ENCODE measurements around the gene TRAF4. TPM values are rescaled to one million over a fixed set of nuclear protein-coding genes. Genes with fewer than 3 reads are reported as not detected.

Gene TRAF4
- total RNA-seq, 1 experiment from 2014 or later, result 227 TPM

GRCh38 chr17:28796062-28796461 lies 52.3 kb downstream of the TRAF4 start:
- H3K4me1 Mint-ChIP-seq, result peaks cover 0 to 3% of the 10 kb centered on the region in 2 experiments; a peak in 1 of 4 replicates
- H2AFZ ChIP-seq (ENCODE audit: low read length), result no peak overlapping the region
- no peaks in the 10 kb centered on the region for H3K4me1 ChIP-seq (ENCODE audit: insufficient read depth, low read length)
- H3K27me3 Mint-ChIP-seq (ENCODE audit: low read depth), result no peaks in the 10 kb centered on the region
- no peak overlapping the region for H3K27ac ChIP-seq (ENCODE audit: insufficient read length, low read depth, low read length)
- TF ChIP-seq CTCF (conservative IDR thresholded peaks at IDR 0.05), result no peak
- no peak overlapping the region for H4K91ac ChIP-seq (ENCODE audit: insufficient read length, low read depth, low read length)
- no peak overlapping the region for H3K27ac Mint-ChIP-seq
- peaks cover 12 to 28% (median 19%) of the 10 kb centered on the region in 3 experiments; a peak in 5 of 7 replicates for H3K36me3 Mint-ChIP-seq (ENCODE audit: insufficient read depth in 1 of 3, low read depth in 3 of 3)
- WGBS (ENCODE audit: extremely low coverage, insufficient read length, low lambda C conversion rate), result no CpG with 5 or more reads among the region's 2 CpGs
- no peak overlapping the region for H2BK120ac ChIP-seq (ENCODE audit: low read depth, low read length, poor library complexity, severe bottlenecking)
- H3K9ac ChIP-seq (ENCODE audit: extremely low read depth, insufficient read length, low read length), result no peak overlapping the region
- H3K56ac ChIP-seq (ENCODE audit: insufficient read length, low read depth, low read length), result no peak overlapping the region
- H3T11ph ChIP-seq (ENCODE audit: low read length), result no peak overlapping the region
- H3K4me2 ChIP-seq (ENCODE audit: insufficient read depth, insufficient read length, low read length), result no peak overlapping the region
- no peak overlapping the region for H3K23ac ChIP-seq (ENCODE audit: insufficient read length, low read depth, low read length)
- H2BK15ac ChIP-seq (ENCODE audit: low read depth, low read length), result no peak overlapping the region
- H3K4ac ChIP-seq (ENCODE audit: low read depth, low read length), result no peak overlapping the region
- H3K23me2 ChIP-seq (ENCODE audit: insufficient read length, low read depth, low read length, poor library complexity, severe bottlenecking), result no peaks in the 10 kb centered on the region
- H2BK20ac ChIP-seq (ENCODE audit: low read depth, low read length, poor library complexity, severe bottlenecking), result no peak overlapping the region
- no peak overlapping the region for H3K14ac ChIP-seq (ENCODE audit: insufficient read depth, low read length)
- H3K27me3 ChIP-seq (ENCODE audit: insufficient read depth, low read length), result no peaks in the 10 kb centered on the region
- no peaks in the 10 kb centered on the region for H3K9me3 Mint-ChIP-seq
- H2BK12ac ChIP-seq (ENCODE audit: insufficient read length, low read depth, low read length), result no peak overlapping the region
- H4K8ac ChIP-seq (replicated peaks; ENCODE audit: insufficient read length, low read depth, low read length), result no peak overlapping the region
- H3K18ac ChIP-seq (ENCODE audit: insufficient read length, low read depth, low read length), result no peak overlapping the region
- no peak for DNase-seq
- no peaks in the 10 kb centered on the region for H4K20me1 ChIP-seq (ENCODE audit: control insufficient read depth, insufficient read depth, insufficient read length)
- no peaks in the 10 kb centered on the region for H3K9me3 ChIP-seq (ENCODE audit: control insufficient read depth, low read depth, low read length)
- no peak overlapping the region for H2BK5ac ChIP-seq (ENCODE audit: insufficient read length, low read length)
- no peak overlapping the region for H2AK5ac ChIP-seq (ENCODE audit: insufficient read length, low read length)
- peaks cover 26% of the 10 kb centered on the region; the same call in 1 of the 2 replicates for H3K79me2 ChIP-seq (ENCODE audit: insufficient read depth, low read length)
- peaks cover 20% of the 10 kb centered on the region for H3K79me1 ChIP-seq (ENCODE audit: insufficient read depth, low read depth, low read length, poor library complexity, severe bottlenecking)
- H3K4me3 Mint-ChIP-seq, result no peak overlapping the region
- H4K5ac ChIP-seq (ENCODE audit: insufficient read length, low read depth, low read length), result no peak overlapping the region

Other genes with a start within 250 kb of the TRAF4 start
- gene FOXN1, start 237.7 kb upstream of the TRAF4 start, total RNA-seq (2021), result not detected in 2 replicates
- 36.9 and 38.3 TPM in 2 replicates for gene UNC119, start 191.4 kb upstream of the TRAF4 start, total RNA-seq (2021)
- 40.3 and 45.8 TPM in 2 replicates for gene PIGS, start 172.5 kb upstream of the TRAF4 start, total RNA-seq (2021)
- 53.2 and 58.0 TPM in 2 replicates for gene ALDOC, start 167.1 kb upstream of the TRAF4 start, total RNA-seq (2021)
- gene SPAG5, start 145.0 kb upstream of the TRAF4 start, total RNA-seq (2021), result 114 and 122 TPM in 2 replicates
- 25.2 and 25.8 TPM in 2 replicates for gene RSKR, start 129.8 kb upstream of the TRAF4 start, total RNA-seq (2021)
- gene BLTP2, start 98.9 kb upstream of the TRAF4 start, total RNA-seq (2021), result 137 and 142 TPM in 2 replicates
- gene SDF2, start 82.1 kb upstream of the TRAF4 start, total RNA-seq (2021), result 40.2 TPM in 2 replicates
- 78.5 and 85.8 TPM in 2 replicates for gene SUPT6H, start 81.8 kb upstream of the TRAF4 start, total RNA-seq (2021)
- 14.2 and 15.0 TPM in 2 replicates for gene PROCA1, start 32.1 kb upstream of the TRAF4 start, total RNA-seq (2021)
- 189 and 190 TPM in 2 replicates for gene RAB34, start 26.1 kb upstream of the TRAF4 start, total RNA-seq (2021)
- gene RPL23A, start 24.0 kb upstream of the TRAF4 start, total RNA-seq (2021), result 2,008 and 2,053 TPM in 2 replicates
- 46.4 and 50.7 TPM in 2 replicates for gene TLCD1, start 17.8 kb upstream of the TRAF4 start, total RNA-seq (2021)
- gene NEK8, start 15.2 kb upstream of the TRAF4 start, total RNA-seq (2021), result 16.6 and 18.8 TPM in 2 replicates
- gene FAM222B, start 98.8 kb downstream of the TRAF4 start, total RNA-seq (2021), result 76.1 and 77.1 TPM in 2 replicates
- gene ERAL1, start 111.0 kb downstream of the TRAF4 start, total RNA-seq (2021), result 61.7 and 67.8 TPM in 2 replicates
- gene FLOT2, start 153.7 kb downstream of the TRAF4 start, total RNA-seq (2021), result 173 and 185 TPM in 2 replicates
- gene DHRS13, start 159.1 kb downstream of the TRAF4 start, total RNA-seq (2021), result 28.6 and 29.6 TPM in 2 replicates
- gene PHF12, start 207.5 kb downstream of the TRAF4 start, total RNA-seq (2021), result 62.1 and 68.5 TPM in 2 replicates